PC-9 (cell line): Measurements from ENCODE around the gene NAA20. TPM values are rescaled to one million over a fixed set of nuclear protein-coding genes. Genes with fewer than 3 reads are reported as not detected.

Experiments
- BruUV-seq: library from RNA; stranded (reverse); fragments of 400-500 nt; replicated peaks from 2 replicates; lab custom pipeline; 2021; lab: Mats Ljungman, UMichigan
- CTCF ChIA-PET: fragments of 300-600 bp; sonication (Branson Sonifier 250); formaldehyde crosslinking; loops from one replicate; lab custom pipeline; 2022; ENCODE audit warnings: antibody characterized with exemption; lab: Charles Lee
- POLR2A ChIA-PET: fragments of 300-600 bp; sonication (Branson Sonifier 250); formaldehyde crosslinking; loops from one replicate; lab custom pipeline; 2022; ENCODE audit warnings: antibody characterized with exemption; ENCODE audit not compliant: unreplicated experiment; lab: Charles Lee
- DNase-seq, 2 experiments: peaks; one replicate each; pipeline versions ENCODE4 v3.0.0 to v3.0.0-alpha.2; 2015 to 2022; ENCODE audit warnings: mixed read lengths in 1 of 2
- H2AFZ ChIP-seq: fragments of 200-600 bp; sonication (generic); 2 replicates; pipeline ENCODE4 v1.8.1; 2017; ENCODE audit warnings: antibody characterized with exemption
- H3F3A ChIP-seq: fragments of 200-600 bp; sonication (generic); 2 replicates; pipeline ENCODE4 v1.8.1; 2017; ENCODE audit warnings: antibody characterized with exemption, mild to moderate bottlenecking, low read depth; ENCODE audit not compliant: insufficient read depth
- H3K27ac ChIP-seq: fragments of 200-600 bp; sonication (generic); 2 replicates; pipeline ENCODE4 v1.6.1; 2016; ENCODE audit warnings: mixed run types
- H3K27me3 ChIP-seq: fragments of 200-600 bp; sonication (generic); 2 replicates; pipeline ENCODE4 v1.6.1; 2016; ENCODE audit warnings: low read depth, mixed run types; ENCODE audit not compliant: insufficient read depth
- H3K36me3 ChIP-seq: fragments of 200-600 bp; sonication (generic); 2 replicates; pipeline ENCODE4 v1.6.1; 2016; ENCODE audit warnings: low read depth, mixed run types
- H3K4me1 ChIP-seq: fragments of 200-600 bp; sonication (generic); replicated peaks from 2 replicates; pipeline ENCODE4 v1.6.1; 2016; ENCODE audit warnings: mixed run types; ENCODE audit not compliant: insufficient read depth
- H3K4me2 ChIP-seq: fragments of 200-600 bp; sonication (generic); 2 replicates; pipeline ENCODE4 v1.6.1; 2017; ENCODE audit warnings: mixed run types
- H3K4me3 ChIP-seq: fragments of 200-600 bp; sonication (generic); 2 replicates; pipeline ENCODE4 v1.6.1; 2016; ENCODE audit warnings: mixed run types
- H3K79me2 ChIP-seq: fragments of 200-600 bp; sonication (generic); 2 replicates; pipeline ENCODE4 v1.6.1; 2017; ENCODE audit warnings: low read depth, mixed run types
- H3K9me2 ChIP-seq: fragments of 200-600 bp; sonication (generic); 2 replicates; pipeline ENCODE4 v1.8.1; 2017; ENCODE audit warnings: mild to moderate bottlenecking; ENCODE audit not compliant: insufficient read depth
- H3K9me3 ChIP-seq: fragments of 200-600 bp; sonication (generic); 2 replicates; pipeline ENCODE4 v1.8.1; 2016; ENCODE audit warnings: low read depth; ENCODE audit not compliant: insufficient read depth
- H4K20me1 ChIP-seq: fragments of 200-600 bp; sonication (generic); 2 replicates; pipeline ENCODE4 v1.8.1; 2017; ENCODE audit not compliant: insufficient read depth
- EZH2 ChIP-seq: fragments of 200-600 bp; sonication (generic); IDR thresholded peaks from 2 replicates; pipeline ENCODE4 v1.8.0; 2017; ENCODE audit warnings: antibody characterized with exemption, low read depth
- intact Hi-C: fragments of 100-400 bp; cut with micrococcal nuclease; formaldehyde crosslinking; loops from one replicate; pipeline ENCODE4 v1.10.0; 2022; ENCODE audit not compliant: unreplicated experiment
- total RNA-seq: library from RNA; stranded (reverse); gene quantifications from 2 replicates; pipeline ENCODE4 v1.2.3, GENCODE V29; 2021
- TF ChIP-seq, protein P1 (sequence below): fragments of 200-600 bp; sonication (generic); conservative IDR thresholded peaks from 2 replicates; pipeline ENCODE4 v1.6.1; 2017; ENCODE audit warnings: mixed run types, antibody characterized with exemption, mild to moderate bottlenecking, moderate library complexity

NAA20 gene
- total RNA-seq, 1 experiment from 2014 or later = 167 TPM

DNA sequence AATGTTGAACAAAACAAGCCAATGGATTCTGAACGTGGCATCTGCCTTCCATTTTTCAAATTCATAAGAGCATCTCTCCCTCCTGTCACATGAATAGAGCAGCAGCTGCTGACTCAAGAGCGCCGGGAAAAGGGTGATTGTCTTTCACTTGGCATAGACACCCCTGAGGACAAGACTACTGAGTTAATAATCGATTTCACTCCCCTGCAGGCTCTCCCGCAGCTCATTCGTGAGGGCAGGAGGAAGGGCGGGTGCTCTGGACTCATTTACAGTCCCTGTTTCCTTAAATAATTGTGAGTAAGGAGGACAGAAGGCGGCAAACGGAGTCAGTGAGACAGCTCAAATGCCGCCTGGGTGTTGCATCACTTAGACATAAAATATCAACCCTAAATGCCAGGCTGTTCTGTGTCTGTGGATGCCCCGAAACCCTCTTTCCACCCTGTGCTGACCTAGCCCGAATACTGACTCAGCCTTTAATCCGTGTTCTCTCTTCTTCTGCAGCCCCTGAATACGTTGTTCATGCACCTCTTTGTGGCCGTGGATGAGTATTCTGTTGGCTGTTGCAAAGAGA is 56.7 kb downstream of the NAA20 start:
- no peak overlapping the region for H2AFZ ChIP-seq
- H3K27ac ChIP-seq = no peak overlapping the region
- BruUV-seq = no TSS peak
- H3K9me2 ChIP-seq = no peaks in the 10 kb centered on the region; the same call in 1 of the 2 replicates
- CTCF ChIA-PET = no interaction called here
- H3K79me2 ChIP-seq = no peaks in the 10 kb centered on the region
- intact Hi-C loops = no loop called here
- H4K20me1 ChIP-seq = no peaks in the 10 kb centered on the region
- no peak for TF ChIP-seq EZH2
- TF ChIP-seq, protein P1, sequence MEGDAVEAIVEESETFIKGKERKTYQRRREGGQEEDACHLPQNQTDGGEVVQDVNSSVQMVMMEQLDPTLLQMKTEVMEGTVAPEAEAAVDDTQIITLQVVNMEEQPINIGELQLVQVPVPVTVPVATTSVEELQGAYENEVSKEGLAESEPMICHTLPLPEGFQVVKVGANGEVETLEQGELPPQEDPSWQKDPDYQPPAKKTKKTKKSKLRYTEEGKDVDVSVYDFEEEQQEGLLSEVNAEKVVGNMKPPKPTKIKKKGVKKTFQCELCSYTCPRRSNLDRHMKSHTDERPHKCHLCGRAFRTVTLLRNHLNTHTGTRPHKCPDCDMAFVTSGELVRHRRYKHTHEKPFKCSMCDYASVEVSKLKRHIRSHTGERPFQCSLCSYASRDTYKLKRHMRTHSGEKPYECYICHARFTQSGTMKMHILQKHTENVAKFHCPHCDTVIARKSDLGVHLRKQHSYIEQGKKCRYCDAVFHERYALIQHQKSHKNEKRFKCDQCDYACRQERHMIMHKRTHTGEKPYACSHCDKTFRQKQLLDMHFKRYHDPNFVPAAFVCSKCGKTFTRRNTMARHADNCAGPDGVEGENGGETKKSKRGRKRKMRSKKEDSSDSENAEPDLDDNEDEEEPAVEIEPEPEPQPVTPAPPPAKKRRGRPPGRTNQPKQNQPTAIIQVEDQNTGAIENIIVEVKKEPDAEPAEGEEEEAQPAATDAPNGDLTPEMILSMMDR = no peak
- H3K4me3 ChIP-seq = no peak overlapping the region
- POLR2A ChIA-PET = interaction anchor here (0.6 kb wide), 1 partner anchor 307 kb away, joined by 5 read pairs; no protein-coding TSS in a partner anchor
- no peaks in the 10 kb centered on the region for H3K36me3 ChIP-seq
- no peaks in the 10 kb centered on the region for H3K9me3 ChIP-seq
- no peaks in the 10 kb centered on the region for H3F3A ChIP-seq
- no peaks in the 10 kb centered on the region for H3K27me3 ChIP-seq
- no peaks in the 10 kb centered on the region for H3K4me1 ChIP-seq
- no peak for DNase-seq
- no peak overlapping the region for H3K4me2 ChIP-seq

DNA sequence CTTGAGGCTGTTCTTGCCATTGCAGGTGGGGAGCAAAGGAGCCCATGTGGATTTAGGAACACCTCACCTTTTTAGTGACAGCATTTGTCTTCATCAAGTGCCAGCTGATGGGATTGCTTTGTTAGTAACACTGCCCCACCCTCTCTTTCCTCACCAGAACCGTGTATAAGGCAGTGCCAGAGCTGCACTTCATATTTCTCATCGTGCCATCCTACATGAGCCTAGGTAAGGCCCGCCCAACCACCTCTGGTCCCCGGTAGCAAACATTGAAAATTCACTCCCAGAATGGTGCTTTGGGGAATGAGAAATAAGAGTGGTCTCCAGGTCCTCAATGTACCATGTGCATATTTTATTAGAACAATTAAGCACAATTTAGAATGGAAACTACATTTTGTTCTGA is 57.9 kb downstream of the NAA20 start:
- ChIA-PET POLR2A (no interaction called here), CTCF (no interaction called here)
- Histone ChIP-seq H3K79me2 (no peaks in the 10 kb centered on the region), H3K36me3 (no peaks in the 10 kb centered on the region), H3K4me1 (no peaks in the 10 kb centered on the region), H3K27ac (no peak overlapping the region), H3K9me2 (no peaks in the 10 kb centered on the region; the same call in 1 of the 2 replicates), H3F3A (no peaks in the 10 kb centered on the region), H3K9me3 (no peaks in the 10 kb centered on the region), H3K4me3 (no peak overlapping the region), H4K20me1 (no peaks in the 10 kb centered on the region), H3K4me2 (no peak overlapping the region), H3K27me3 (no peaks in the 10 kb centered on the region), H2AFZ (no peak overlapping the region)
- intact Hi-C loops = no loop called here
- DNase-seq = no peak
- no TSS peak for BruUV-seq
- no peak for TF ChIP-seq EZH2
- TF ChIP-seq, protein P1 = no peak

DNA sequence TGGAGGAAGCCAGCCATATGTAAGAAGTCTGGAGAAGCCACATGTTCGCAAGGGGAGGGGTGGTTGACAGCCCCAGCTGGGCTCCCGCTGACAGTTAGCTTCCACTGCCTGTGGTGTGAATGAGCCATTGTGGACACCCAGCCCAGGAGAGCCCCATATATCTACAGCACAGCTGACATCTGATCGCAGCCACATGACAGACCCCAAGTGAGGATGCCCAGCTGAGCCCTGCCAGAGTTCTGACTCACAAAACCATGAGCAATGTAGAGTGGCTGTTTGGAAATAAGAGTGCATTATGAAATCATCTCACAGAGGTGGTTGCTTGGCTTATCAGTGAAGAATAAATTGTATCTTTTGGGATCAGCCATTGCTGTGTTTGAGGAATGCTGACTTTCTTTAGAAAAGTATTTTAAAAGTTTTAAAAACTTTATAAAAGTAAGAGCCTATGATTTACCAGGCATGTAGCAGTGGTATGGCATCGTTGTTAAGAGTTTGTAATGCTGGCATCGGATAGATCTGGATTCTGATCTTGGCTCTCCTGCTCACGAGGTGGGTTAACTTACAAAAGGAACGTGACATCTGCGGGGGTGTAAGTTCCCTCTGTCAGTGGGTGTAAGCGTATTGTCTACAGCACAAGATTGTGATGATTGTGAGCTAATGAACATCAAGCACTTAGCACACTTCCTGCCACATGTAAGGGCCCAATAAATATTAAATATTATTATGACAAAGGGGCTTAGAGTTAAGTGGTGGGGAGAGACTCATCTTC is 59.3 kb downstream of the NAA20 start:
- Histone ChIP-seq H3K79me2 (no peaks in the 10 kb centered on the region), H3F3A (no peaks in the 10 kb centered on the region), H4K20me1 (no peaks in the 10 kb centered on the region), H3K27me3 (no peaks in the 10 kb centered on the region; the same call in 1 of the 2 replicates), H3K9me2 (no peaks in the 10 kb centered on the region; the same call in 1 of the 2 replicates), H3K27ac (no peak overlapping the region), H3K4me3 (no peak overlapping the region), H2AFZ (no peak overlapping the region), H3K36me3 (no peaks in the 10 kb centered on the region), H3K4me2 (no peak overlapping the region), H3K9me3 (no peaks in the 10 kb centered on the region), H3K4me1 (no peaks in the 10 kb centered on the region)
- POLR2A ChIA-PET = no interaction called here
- BruUV-seq = no TSS peak
- TF ChIP-seq, protein P1 = no peak
- TF ChIP-seq EZH2 = no peak
- intact Hi-C loops = no loop called here
- CTCF ChIA-PET = no interaction called here
- DNase-seq = peak in 1 of 2 experiments; percentile 48
